Measurements from ENCODE around the gene TAOK3. TPM values are rescaled to one million over a fixed set of nuclear protein-coding genes. Genes with fewer than 3 reads are reported as not detected.
"Not testable (repeated sequence)": the region's sequence is repeated elsewhere in the genome, so short reads cannot be mapped to it uniquely, and the experiment has no call there.

TAOK3 gene
- 10 to 100 TPM; 22.7 to 61.7 (median 38.8) TPM for total RNA-seq

DNA sequence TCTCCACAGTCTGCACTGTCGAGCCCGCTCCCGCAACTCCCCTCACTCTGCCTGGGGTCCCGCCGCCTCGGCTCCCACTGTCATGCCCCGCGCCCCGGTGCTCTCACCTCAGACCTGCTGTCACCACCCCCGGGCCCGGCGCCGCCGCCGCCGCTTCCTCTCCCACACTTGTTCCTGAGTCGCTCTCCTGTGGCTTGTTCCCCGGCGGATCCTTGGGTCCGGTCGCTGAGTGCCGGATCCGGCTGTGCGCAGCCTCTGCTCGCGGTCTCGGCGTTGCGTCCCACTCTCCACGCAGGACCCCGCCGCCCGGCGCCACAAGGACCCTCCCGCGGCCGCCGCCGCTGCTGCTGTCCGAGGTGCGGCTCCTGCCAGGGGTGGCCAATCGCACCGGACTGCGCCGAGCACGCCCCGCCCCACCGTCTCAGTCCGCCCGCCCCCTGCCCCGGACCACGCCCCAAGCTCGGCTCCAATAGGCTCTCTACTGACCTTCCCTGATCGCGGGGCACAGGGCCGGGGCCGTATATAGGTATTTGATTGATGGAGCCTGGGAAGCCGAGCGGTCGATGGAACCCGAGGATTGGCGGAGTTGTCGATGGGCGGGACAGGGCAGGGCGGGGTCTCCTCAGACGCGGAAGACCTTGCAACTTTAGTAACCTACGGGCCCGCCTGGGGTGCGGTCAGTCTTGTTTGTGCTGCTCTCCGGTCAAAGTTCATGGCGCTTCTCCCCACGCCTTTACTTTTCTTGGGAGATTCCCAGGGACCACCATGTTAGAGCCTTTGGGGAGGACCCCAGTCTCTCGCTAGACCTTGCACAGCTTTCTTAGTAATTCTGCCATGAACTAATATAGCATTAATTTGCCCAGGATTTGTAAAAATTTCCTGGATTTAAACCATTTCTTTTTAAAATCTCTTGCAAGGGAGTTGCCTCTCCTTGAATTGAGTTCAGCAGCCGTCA, at the start of gene TAOK3:
Gene TAOK3 (minus strand): TSS at position 367 of the 955 bp plus-strand sequence. CDS start 117,340 bp downstream, outside the sequence.
- peak; percentile 100 for DNase-seq (ENCODE audit: low spot score in 2 of 2)
- Histone ChIP-seq H3K27ac (peak within 1 kb of the TSS; percentile 92), H3K9me3 (no peaks in the 10 kb centered on the region), H3K4me1 (peaks cover 57% of the 10 kb centered on the region), H3K27me3 (no peaks in the 10 kb centered on the region), H3K36me3 (no peaks in the 10 kb centered on the region), H3K4me3 (peak within 1 kb of the TSS; percentile 89)
- under 1% methylated on average over 30 of the region's 75 CpGs for WGBS
- no peak for TF ChIP-seq EP300 (IDR thresholded peaks at IDR 0.05)
- TF ChIP-seq POLR2A (IDR thresholded peaks at IDR 0.05): peak in 1 of 2 donors; percentile 77
- peak; percentile 44 to 61 (median 58) for TF ChIP-seq POLR2AphosphoS5 (IDR thresholded peaks at IDR 0.05)
- TF ChIP-seq CTCF (IDR thresholded peaks at IDR 0.05): no peak

- DNase-seq (ENCODE audit: low spot score in 2 of 2): no peak
- no peak overlapping the region for H3K4me3 ChIP-seq
- TF ChIP-seq EP300 (IDR thresholded peaks at IDR 0.05) (no peak), POLR2A (IDR thresholded peaks at IDR 0.05) (no peak), POLR2AphosphoS5 (IDR thresholded peaks at IDR 0.05) (no peak), CTCF (IDR thresholded peaks at IDR 0.05) (no peak)
- WGBS: 90% methylated on average over 3 of the region's 3 CpGs
- no peaks in the 10 kb centered on the region for H3K9me3 ChIP-seq
- no peak overlapping the region for H3K27ac ChIP-seq
- H3K4me1 ChIP-seq: no peaks in the 10 kb centered on the region
- H3K27me3 ChIP-seq: no peaks in the 10 kb centered on the region
- H3K36me3 ChIP-seq: peaks cover 16% of the 10 kb centered on the region
Measured at GRCh38 chr12:118420673-118421072, 48.0 kb upstream of the TAOK3 start.

GRCh38 chr12:118418385-118419057, 45.8 kb upstream of the TAOK3 start:
- H3K9me3 ChIP-seq: no peaks in the 10 kb centered on the region
- TF ChIP-seq CTCF (IDR thresholded peaks at IDR 0.05) (no peak), EP300 (IDR thresholded peaks at IDR 0.05) (no peak), POLR2AphosphoS5 (IDR thresholded peaks at IDR 0.05) (no peak), POLR2A (IDR thresholded peaks at IDR 0.05) (no peak)
- H3K4me1 ChIP-seq: no peaks in the 10 kb centered on the region
- H3K36me3 ChIP-seq: peaks cover 38% of the 10 kb centered on the region
- H3K27me3 ChIP-seq: no peaks in the 10 kb centered on the region
- H3K4me3 ChIP-seq: no peak overlapping the region
- no peak overlapping the region for H3K27ac ChIP-seq
- 52% methylated on average over 1 of the region's 1 CpG for WGBS
- DNase-seq (ENCODE audit: low spot score in 2 of 2): no peak

GRCh38 chr12:118417942-118418341, 45.2 kb upstream of the TAOK3 start:
- TF ChIP-seq EP300 (IDR thresholded peaks at IDR 0.05) (no peak), CTCF (IDR thresholded peaks at IDR 0.05) (no peak), POLR2A (IDR thresholded peaks at IDR 0.05) (no peak), POLR2AphosphoS5 (IDR thresholded peaks at IDR 0.05) (no peak)
- Histone ChIP-seq H3K27me3 (no peaks in the 10 kb centered on the region), H3K9me3 (no peaks in the 10 kb centered on the region), H3K27ac (no peak overlapping the region), H3K36me3 (peaks cover 44% of the 10 kb centered on the region), H3K4me3 (no peak overlapping the region), H3K4me1 (no peaks in the 10 kb centered on the region)
- 98% methylated on average over 3 of the region's 3 CpGs for WGBS
- no peak for DNase-seq (ENCODE audit: low spot score in 2 of 2)

DNA sequence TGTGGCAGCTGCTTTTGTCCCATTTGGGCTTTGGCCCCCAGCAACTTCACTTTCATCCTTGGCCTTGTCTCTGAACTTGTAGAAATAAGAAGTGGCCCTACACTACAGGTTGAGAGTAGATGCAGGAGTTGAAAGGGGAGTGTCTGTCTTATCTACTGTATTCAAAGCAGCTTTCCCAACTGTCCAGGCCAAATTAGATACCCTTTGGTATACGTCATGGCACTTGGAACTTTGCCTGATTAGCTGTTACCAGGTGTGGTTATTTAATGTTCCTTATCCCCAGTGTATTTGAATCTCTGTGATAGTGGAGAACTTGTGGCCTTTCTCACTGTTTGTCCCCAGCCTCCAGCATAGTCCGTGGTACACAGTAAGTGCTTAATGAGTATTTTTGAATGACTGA, 37.1 kb upstream of the TAOK3 start:
- Histone ChIP-seq H3K4me1 (no peaks in the 10 kb centered on the region), H3K27ac (no peak overlapping the region), H3K36me3 (peaks cover 86% of the 10 kb centered on the region), H3K9me3 (no peaks in the 10 kb centered on the region), H3K27me3 (no peaks in the 10 kb centered on the region), H3K4me3 (no peak overlapping the region)
- 79% methylated on average over 2 of the region's 2 CpGs for WGBS
- no peak for TF ChIP-seq POLR2A (IDR thresholded peaks at IDR 0.05)
- TF ChIP-seq EP300 (IDR thresholded peaks at IDR 0.05): no peak
- TF ChIP-seq POLR2AphosphoS5 (IDR thresholded peaks at IDR 0.05): no peak
- no peak for TF ChIP-seq CTCF (IDR thresholded peaks at IDR 0.05)
- no peak for DNase-seq (ENCODE audit: low spot score in 2 of 2)

- H3K4me1 ChIP-seq; DNase-seq (ENCODE audit: low spot score in 2 of 2); H3K27ac ChIP-seq; H3K4me3 ChIP-seq; H3K9me3 ChIP-seq; H3K27me3 ChIP-seq: not testable (repeated sequence)
- 95% methylated on average over 8 of the region's 8 CpGs for WGBS
- H3K36me3 ChIP-seq: peaks cover 81% of the 10 kb centered on the region
Measured at GRCh38 chr12:118408241-118408640, 35.5 kb upstream of the TAOK3 start.

Data from suprapubic skin (tissue), 4 donors.